Parathyroid adenoma (tissue), 2 donors: ENCODE data around the gene NDFIP2.

ENCODE experiments used
- H2AFZ ChIP-seq: fragments of 300-600 bp; sonication (generic); one replicate; pipeline ENCODE4 v1.7.0; 2017; ENCODE audit warnings: antibody characterized with exemption, mild to moderate bottlenecking
- H3K27ac ChIP-seq: fragments of 300-600 bp; sonication (generic); one replicate; pipeline ENCODE4 v1.7.0; 2017
- H3K27me3 ChIP-seq: fragments of 300-600 bp; sonication (generic); one replicate; pipeline ENCODE4 v1.7.0; 2017; ENCODE audit warnings: low read length; ENCODE audit not compliant: control insufficient read depth, insufficient read depth
- H3K36me3 ChIP-seq: fragments of 300-600 bp; sonication (generic); one replicate; pipeline ENCODE4 v1.7.0; 2017; ENCODE audit warnings: low read length; ENCODE audit not compliant: control insufficient read depth, insufficient read depth
- H3K4me1 ChIP-seq: fragments of 300-600 bp; sonication (generic); one replicate; pipeline ENCODE4 v1.7.0; 2017; ENCODE audit warnings: control low read depth
- H3K4me2 ChIP-seq: fragments of 300-600 bp; sonication (generic); one replicate; pipeline ENCODE4 v1.7.0; 2017; ENCODE audit warnings: low read length
- H3K4me3 ChIP-seq: fragments of 300-600 bp; sonication (generic); one replicate; pipeline ENCODE4 v1.7.0; 2017; ENCODE audit warnings: low read depth, low read length
- H3K79me2 ChIP-seq: fragments of 300-600 bp; sonication (generic); one replicate; pipeline ENCODE4 v1.7.0; 2017; ENCODE audit warnings: control low read depth
- H3K9ac ChIP-seq: fragments of 300-600 bp; sonication (generic); one replicate; pipeline ENCODE4 v1.7.0; 2017; ENCODE audit warnings: mild to moderate bottlenecking
- H3K9me3 ChIP-seq: fragments of 300-600 bp; sonication (generic); one replicate; pipeline ENCODE4 v1.7.0; 2017; ENCODE audit warnings: low read length; ENCODE audit not compliant: control insufficient read depth
- TF ChIP-seq, protein P1 (sequence below): fragments of 300-600 bp; sonication (generic); IDR thresholded peaks from one replicate; pipeline ENCODE4 v1.7.0; 2017; ENCODE audit warnings: antibody characterized with exemption, mild to moderate bottlenecking
- donor health status: primary hyperparathyroidism.

The NDFIP2 gene

DNA sequence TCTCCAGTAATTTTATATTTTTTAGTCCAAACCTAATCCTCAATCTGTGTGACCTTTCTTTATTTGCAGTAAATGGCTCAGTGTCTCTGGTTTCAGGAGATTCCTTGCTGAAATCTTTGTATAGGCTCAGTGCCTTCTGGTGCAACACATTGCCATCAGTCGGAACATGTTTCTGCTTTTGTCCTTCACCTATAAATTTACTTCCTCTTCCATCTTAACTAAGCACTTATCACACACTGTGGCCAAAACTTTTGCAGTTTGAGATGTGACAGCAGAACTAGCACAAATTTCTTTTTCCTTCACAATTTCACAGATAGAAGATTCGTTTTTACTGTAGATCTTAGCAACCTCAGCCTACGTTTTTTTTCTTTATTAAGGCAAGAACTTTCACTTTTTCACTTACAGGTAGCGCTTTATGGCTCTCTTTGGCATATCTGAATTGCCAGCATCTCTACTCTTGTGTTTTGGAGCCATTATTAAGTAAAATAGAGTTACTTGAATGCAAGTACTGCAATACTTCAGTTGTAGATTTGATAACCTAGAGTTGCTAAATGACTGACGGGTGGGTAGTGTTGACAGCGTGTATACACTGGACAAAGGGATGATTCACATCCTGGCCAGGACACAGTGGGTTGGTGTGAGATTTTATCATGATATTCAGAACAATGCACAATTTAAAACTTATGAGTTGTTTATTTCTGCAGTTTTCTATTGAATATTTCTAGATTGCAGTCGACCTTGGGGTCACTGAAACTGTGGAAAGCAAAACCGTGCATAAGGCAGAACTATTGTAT, 44.3 kb downstream of the NDFIP2 start:
- no peaks in the 10 kb centered on the region for H3K4me1 ChIP-seq
- no peaks in the 10 kb centered on the region for H3K9me3 ChIP-seq
- TF ChIP-seq, protein P1, sequence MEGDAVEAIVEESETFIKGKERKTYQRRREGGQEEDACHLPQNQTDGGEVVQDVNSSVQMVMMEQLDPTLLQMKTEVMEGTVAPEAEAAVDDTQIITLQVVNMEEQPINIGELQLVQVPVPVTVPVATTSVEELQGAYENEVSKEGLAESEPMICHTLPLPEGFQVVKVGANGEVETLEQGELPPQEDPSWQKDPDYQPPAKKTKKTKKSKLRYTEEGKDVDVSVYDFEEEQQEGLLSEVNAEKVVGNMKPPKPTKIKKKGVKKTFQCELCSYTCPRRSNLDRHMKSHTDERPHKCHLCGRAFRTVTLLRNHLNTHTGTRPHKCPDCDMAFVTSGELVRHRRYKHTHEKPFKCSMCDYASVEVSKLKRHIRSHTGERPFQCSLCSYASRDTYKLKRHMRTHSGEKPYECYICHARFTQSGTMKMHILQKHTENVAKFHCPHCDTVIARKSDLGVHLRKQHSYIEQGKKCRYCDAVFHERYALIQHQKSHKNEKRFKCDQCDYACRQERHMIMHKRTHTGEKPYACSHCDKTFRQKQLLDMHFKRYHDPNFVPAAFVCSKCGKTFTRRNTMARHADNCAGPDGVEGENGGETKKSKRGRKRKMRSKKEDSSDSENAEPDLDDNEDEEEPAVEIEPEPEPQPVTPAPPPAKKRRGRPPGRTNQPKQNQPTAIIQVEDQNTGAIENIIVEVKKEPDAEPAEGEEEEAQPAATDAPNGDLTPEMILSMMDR = no peak
- no peaks in the 10 kb centered on the region for H3K79me2 ChIP-seq
- no peak overlapping the region for H3K4me3 ChIP-seq
- H3K36me3 ChIP-seq = no peaks in the 10 kb centered on the region
- H3K4me2 ChIP-seq = no peak overlapping the region
- H3K9ac ChIP-seq = no peak overlapping the region
- H3K27me3 ChIP-seq = no peaks in the 10 kb centered on the region
- no peak overlapping the region for H3K27ac ChIP-seq
- H2AFZ ChIP-seq = no peak overlapping the region

DNA sequence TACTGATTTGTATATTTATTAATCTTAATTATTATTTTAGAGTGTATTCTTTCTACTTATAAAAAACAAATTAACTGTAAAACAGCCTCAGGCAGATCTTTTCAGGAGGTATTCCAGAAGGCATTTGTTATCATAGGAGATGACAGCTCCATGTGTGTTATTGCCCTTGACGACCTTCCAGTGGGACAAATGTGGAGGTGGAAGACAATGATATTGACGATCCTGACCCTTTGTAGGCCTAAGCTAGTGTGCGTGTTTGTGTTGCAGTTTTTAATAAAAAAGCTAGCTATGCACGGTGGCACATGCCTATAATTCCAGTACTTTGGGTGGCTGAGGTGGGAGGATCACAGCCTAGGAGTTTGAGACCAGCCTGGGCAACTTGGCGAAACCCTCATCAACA, 46.7 kb downstream of the NDFIP2 start:
- H2AFZ ChIP-seq = no peak overlapping the region
- H3K79me2 ChIP-seq = no peaks in the 10 kb centered on the region
- H3K9me3 ChIP-seq = no peaks in the 10 kb centered on the region
- H3K36me3 ChIP-seq = no peaks in the 10 kb centered on the region
- TF ChIP-seq, protein P1 = no peak
- H3K9ac ChIP-seq = no peak overlapping the region
- H3K27me3 ChIP-seq = no peaks in the 10 kb centered on the region
- peaks cover 5% of the 10 kb centered on the region for H3K4me1 ChIP-seq
- H3K4me2 ChIP-seq = no peak overlapping the region
- H3K4me3 ChIP-seq = no peak overlapping the region
- H3K27ac ChIP-seq = no peak overlapping the region

DNA sequence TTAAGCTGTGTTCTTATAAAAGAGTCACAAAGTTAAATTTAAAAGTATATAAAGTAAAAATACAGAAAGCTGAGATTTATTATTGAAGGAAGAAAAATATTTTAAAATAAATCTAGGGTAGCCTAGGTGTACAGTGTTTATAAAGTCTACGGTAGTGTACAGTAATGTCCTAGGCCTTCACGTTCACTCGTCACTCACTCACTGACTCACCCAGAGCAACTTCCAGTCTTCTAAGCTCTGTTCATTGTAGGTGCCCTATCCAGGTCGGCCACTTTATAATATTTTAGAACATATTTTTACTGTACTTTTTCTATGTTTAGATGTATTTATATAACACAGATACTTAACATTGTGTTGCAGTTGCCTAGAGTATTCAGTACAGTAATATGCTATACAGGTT, 47.4 kb downstream of the NDFIP2 start:
- no peak overlapping the region for H3K4me3 ChIP-seq
- H3K9me3 ChIP-seq = no peaks in the 10 kb centered on the region
- H3K4me2 ChIP-seq = no peak overlapping the region
- no peaks in the 10 kb centered on the region for H3K27me3 ChIP-seq
- no peak overlapping the region for H3K27ac ChIP-seq
- TF ChIP-seq, protein P1 = no peak
- no peaks in the 10 kb centered on the region for H3K79me2 ChIP-seq
- H2AFZ ChIP-seq = no peak overlapping the region
- H3K36me3 ChIP-seq = no peaks in the 10 kb centered on the region
- H3K9ac ChIP-seq = no peak overlapping the region
- peaks cover 5% of the 10 kb centered on the region for H3K4me1 ChIP-seq

DNA sequence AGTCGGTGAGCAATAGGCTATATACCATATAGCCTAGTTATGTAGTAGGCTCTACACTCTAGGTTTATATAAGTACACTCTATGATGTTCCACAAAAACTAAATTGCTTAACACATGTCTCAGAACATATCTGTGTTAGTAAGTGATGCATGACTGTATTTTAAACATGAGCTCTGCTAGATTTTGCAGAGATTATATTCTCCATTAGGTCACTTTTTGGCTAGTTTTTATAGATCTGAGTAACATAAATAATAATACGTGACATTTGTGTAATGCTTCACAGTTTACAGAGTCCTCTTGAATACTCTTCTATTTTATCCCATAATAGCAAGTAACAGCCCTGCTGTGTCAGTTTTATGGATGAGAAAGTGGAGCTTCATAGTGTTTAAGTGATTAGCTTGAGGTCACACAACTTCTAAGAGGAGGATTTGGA, 47.8 kb downstream of the NDFIP2 start:
- no peaks in the 10 kb centered on the region for H3K9me3 ChIP-seq
- no peak overlapping the region for H3K4me2 ChIP-seq
- TF ChIP-seq, protein P1 = no peak
- H3K4me3 ChIP-seq = no peak overlapping the region
- H2AFZ ChIP-seq = no peak overlapping the region
- no peaks in the 10 kb centered on the region for H3K36me3 ChIP-seq
- peaks cover 5% of the 10 kb centered on the region for H3K4me1 ChIP-seq
- H3K27ac ChIP-seq = no peak overlapping the region
- H3K79me2 ChIP-seq = no peaks in the 10 kb centered on the region
- no peaks in the 10 kb centered on the region for H3K27me3 ChIP-seq
- no peak overlapping the region for H3K9ac ChIP-seq

DNA sequence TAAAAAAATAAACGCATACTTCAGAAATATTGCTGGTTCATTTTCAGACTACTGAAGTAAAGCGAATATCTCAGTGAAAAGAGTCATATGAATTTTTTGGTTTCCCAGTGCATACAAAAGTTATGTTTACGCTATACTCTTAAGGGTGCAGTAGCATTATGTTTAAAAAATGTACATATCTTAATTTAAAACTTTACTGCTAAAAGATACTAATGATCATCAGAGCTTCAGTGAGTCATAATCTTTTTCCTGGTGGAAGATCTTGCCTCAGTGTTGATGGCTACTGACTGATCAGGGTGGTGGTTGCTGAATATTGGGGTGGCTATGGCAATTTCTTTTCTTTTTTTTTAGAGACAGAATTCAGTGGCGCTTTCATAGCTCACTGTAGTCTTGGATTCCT, 48.9 kb downstream of the NDFIP2 start:
- TF ChIP-seq, protein P1 = no peak
- H3K27ac ChIP-seq = no peak overlapping the region
- H3K9ac ChIP-seq = no peak overlapping the region
- H2AFZ ChIP-seq = no peak overlapping the region
- no peaks in the 10 kb centered on the region for H3K27me3 ChIP-seq
- no peaks in the 10 kb centered on the region for H3K36me3 ChIP-seq
- peaks cover 5% of the 10 kb centered on the region for H3K4me1 ChIP-seq
- no peaks in the 10 kb centered on the region for H3K9me3 ChIP-seq
- no peak overlapping the region for H3K4me3 ChIP-seq
- H3K4me2 ChIP-seq = no peak overlapping the region
- H3K79me2 ChIP-seq = no peaks in the 10 kb centered on the region
